Thymus (tissue), 2 donors: Measurements from ENCODE around the gene CD101. TPM values are rescaled to one million over a fixed set of nuclear protein-coding genes. Genes with fewer than 3 reads are reported as not detected.

ENCODE experiments used
- polyA plus RNA-seq: library from polyadenylated mRNA; stranded (reverse); fragments of 200-250 nt; gene quantifications from one replicate; pipeline ENCODE4 v1.2.3, GENCODE V29; 2013
- total RNA-seq: library from RNA; stranded (reverse); fragments of 120-200 nt; gene quantifications from one replicate; pipeline ENCODE4 v1.2.4, GENCODE V29; 2013
- donor health status: healthy.

CD101 gene
- total and polyA plus RNA-seq, 2 donors = 3.4 to 3.8 TPM

Other genes with a start within 250 kb of the CD101 start
- gene CD2, start 247.3 kb upstream of the CD101 start, total RNA-seq = 171 TPM
- gene CD2, start 247.3 kb upstream of the CD101 start, polyA plus RNA-seq = 244 TPM
- gene PTGFRN, start 91.8 kb upstream of the CD101 start, total RNA-seq = 19.7 TPM
- gene PTGFRN, start 91.8 kb upstream of the CD101 start, polyA plus RNA-seq = 26.0 TPM
- 26.3 TPM for gene TTF2, start 58.6 kb downstream of the CD101 start, total RNA-seq
- gene TTF2, start 58.6 kb downstream of the CD101 start, polyA plus RNA-seq = 5.8 TPM
- 1.1 TPM for gene TRIM45, start 120.0 kb downstream of the CD101 start, total RNA-seq
- 2.7 TPM for gene TRIM45, start 120.0 kb downstream of the CD101 start, polyA plus RNA-seq
- gene VTCN1, start 209.2 kb downstream of the CD101 start, total RNA-seq = 0.09 TPM
- 0.07 TPM for gene VTCN1, start 209.2 kb downstream of the CD101 start, polyA plus RNA-seq